K562 (cell line): ENCODE measurements around the gene CCSER2. TPM values are rescaled to one million over a fixed set of nuclear protein-coding genes. Genes with fewer than 3 reads are reported as not detected.

Experiments used
- MGA ChIP-seq: fragments of 450-650 bp; IDR thresholded peaks from 2 replicates; pipeline ENCODE4 v1.6.1; 2016; ENCODE audit warnings: mild to moderate bottlenecking, moderate library complexity
- NCOR1 ChIP-seq: fragments of 450-650 bp; IDR thresholded peaks from 2 replicates; pipeline ENCODE4 v1.6.1; 2016; ENCODE audit warnings: mild to moderate bottlenecking, moderate library complexity
- polyA plus RNA-seq, 8 experiments: library from polyadenylated mRNA; depleted of rRNA in 4 of 8; stranded (reverse) in 5 of 8; unstranded in 3 of 8; fragments of >200 nt; fragmentation: Nextera tagmentation in 2 of 8; fragmentation: Illumina TruSeq in 1 of 8; extraction: Ambion mirVana in 2 of 8; extraction: Trizol in 1 of 8; gene quantifications; 2 replicates each; pipeline versions ENCODE4 v1.2.1 to v1.2.3, GENCODE V29; 2011 to 2014; ENCODE audit warnings: inconsistent platforms in 1 of 8, missing spikeins in 1 of 8
- total RNA-seq, 7 experiments: library from RNA; depleted of rRNA in 6 of 7; stranded (reverse); fragments of >200 nt in 6 of 7; fragmentation: Illumina TruSeq in 2 of 7; extraction: Trizol in 2 of 7; gene quantifications; 2 replicates each; pipeline versions ENCODE4 v1.2.1 to v1.2.3, GENCODE V29; 2011 to 2021; ENCODE audit warnings: low replicate concordance in 1 of 7

Gene CCSER2
- total and polyA plus RNA-seq, 9 of the 15 experiments (the other 6 are each of a cell fraction or from before 2014, with no cell fraction given): 2.7 to 15.1 (median 9.7) TPM

GRCh38 chr10:84546609-84547008 lies 218.2 kb downstream of the CCSER2 start (continued):
- no peak for TF ChIP-seq MGA
- TF ChIP-seq NCOR1: no peak
